Naive thymus-derived CD8-positive, alpha-beta T cell (primary cell): Measurements from ENCODE around the gene DCLK1. TPM values are rescaled to one million over a fixed set of nuclear protein-coding genes. Genes with fewer than 3 reads are reported as not detected.
"Not testable (repeated sequence)": the region's sequence is repeated elsewhere in the genome, so short reads cannot be mapped to it uniquely, and the experiment has no call there.

Source experiments
- ATAC-seq, 2 donors: fragments of 150-1000 bp; cut with Tn5 transposase in 1 of 2; sonication (Bioruptor Pico), chemical (Tn5 transposase) in 1 of 2; 1 replicate in 1 of 2; 2 replicates in 1 of 2; pipeline ENCODE4 v1.10.0; 2021; ENCODE audit warnings: mild to moderate bottlenecking in 2 of 2, moderate library complexity in 2 of 2
- POLR2A ChIA-PET: fragments of 350-600 bp; sonication (Branson Sonifier 250); formaldehyde crosslinking; loops from one replicate; lab custom pipeline; 2021; ENCODE audit warnings: antibody characterized with exemption; lab: Charles Lee
- DNase-seq, 10 donors: peaks; one replicate each; pipeline versions ENCODE4 v3.0.0 to v3.0.0-alpha.2; 2020 to 2022
- H3K27ac Mint-ChIP-seq, 10 donors: one replicate each; pipeline ENCODE4 v1.8.0; 2020 to 2022; ENCODE audit warnings: mild to moderate bottlenecking in 10 of 10, mixed read lengths in 10 of 10, moderate library complexity in 4 of 10, inconsistent platforms in 1 of 10
- H3K27me3 Mint-ChIP-seq, 5 donors: one replicate each; pipeline ENCODE4 v1.8.0; 2021 to 2022; ENCODE audit warnings: mixed read lengths in 5 of 5
- H3K36me3 Mint-ChIP-seq, 3 donors: one replicate each; pipeline ENCODE4 v1.8.0; 2020 to 2022; ENCODE audit warnings: mixed read lengths in 3 of 3, mild to moderate bottlenecking in 2 of 3, inconsistent platforms in 1 of 3
- H3K4me1 Mint-ChIP-seq, 4 donors: one replicate each; pipeline ENCODE4 v1.8.0; 2021 to 2022; ENCODE audit warnings: mixed read lengths in 4 of 4
- H3K4me3 Mint-ChIP-seq, 10 donors: one replicate each; pipeline ENCODE4 v1.8.0; 2020 to 2022; ENCODE audit warnings: mild to moderate bottlenecking in 10 of 10, mixed read lengths in 10 of 10, moderate library complexity in 6 of 10, inconsistent platforms in 1 of 10
- H3K9me3 Mint-ChIP-seq, 9 donors: one replicate each; pipeline ENCODE4 v1.8.0; 2020 to 2022; ENCODE audit warnings: mixed read lengths in 9 of 9, mild to moderate bottlenecking in 3 of 9, inconsistent platforms in 1 of 9, moderate library complexity in 1 of 9
- polyA plus RNA-seq, 3 donors: library from polyadenylated mRNA; unstranded; fragments of 300-500 nt; fragmentation: Illumina TruSeq; gene quantifications; one replicate each; pipeline ENCODE4 v1.2.3, GENCODE V29; 2021
- total RNA-seq, 8 experiments: library from RNA in 2 of 8; stranded (reverse) in 2 of 8; gene quantifications; one replicate each; pipeline ENCODE4 v1.2.3 and lab custom pipeline; 2021 to 2026

Gene DCLK1
- total and polyA plus RNA-seq, 5 experiments from 2014 or later: not detected

DNA sequence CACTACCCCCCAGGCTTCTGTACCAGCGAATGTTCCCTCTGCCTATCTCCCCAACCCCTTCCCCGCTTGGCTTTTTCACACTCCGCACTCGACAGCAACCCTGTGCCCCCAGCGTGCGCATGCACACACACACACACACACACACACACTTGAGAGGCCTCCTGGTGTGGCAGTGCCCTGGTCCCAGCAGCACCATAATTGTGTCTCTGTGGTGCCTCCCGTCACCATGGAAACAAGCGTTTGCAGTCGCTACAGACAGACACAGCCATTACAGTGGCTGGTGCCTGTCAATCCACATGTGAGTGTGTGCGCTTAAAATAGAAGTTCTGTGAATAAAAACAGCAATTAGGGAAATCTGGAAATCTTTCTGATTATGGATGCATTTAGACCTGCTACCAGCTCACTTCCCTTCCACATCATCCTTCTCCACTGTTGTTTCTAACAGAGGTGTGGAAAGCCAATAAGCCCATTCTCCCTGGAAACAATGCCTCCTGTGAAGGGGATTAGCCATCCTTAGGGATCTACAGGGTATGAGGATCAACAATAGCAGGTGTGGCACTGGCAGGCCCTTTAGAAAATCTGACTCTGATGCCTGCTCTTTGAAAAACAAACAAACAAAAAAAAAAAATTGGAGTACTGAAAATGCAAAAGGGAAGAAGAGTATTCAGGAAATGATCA lies 146.3 kb downstream of the DCLK1 start:
- Mint-ChIP-seq H3K27ac (no peak overlapping the region), H3K36me3 (no peaks in the 10 kb centered on the region), H3K27me3 (peaks cover 0 to 17% (median 2%) of the 10 kb centered on the region in 5 donors), H3K9me3 (peaks cover 0 to 3% (median 0%) of the 10 kb centered on the region in 9 donors), H3K4me3 (no peak overlapping the region), H3K4me1 (no peaks in the 10 kb centered on the region)
- no peak for DNase-seq
- POLR2A ChIA-PET: no interaction called here
- no peak for ATAC-seq

DNA sequence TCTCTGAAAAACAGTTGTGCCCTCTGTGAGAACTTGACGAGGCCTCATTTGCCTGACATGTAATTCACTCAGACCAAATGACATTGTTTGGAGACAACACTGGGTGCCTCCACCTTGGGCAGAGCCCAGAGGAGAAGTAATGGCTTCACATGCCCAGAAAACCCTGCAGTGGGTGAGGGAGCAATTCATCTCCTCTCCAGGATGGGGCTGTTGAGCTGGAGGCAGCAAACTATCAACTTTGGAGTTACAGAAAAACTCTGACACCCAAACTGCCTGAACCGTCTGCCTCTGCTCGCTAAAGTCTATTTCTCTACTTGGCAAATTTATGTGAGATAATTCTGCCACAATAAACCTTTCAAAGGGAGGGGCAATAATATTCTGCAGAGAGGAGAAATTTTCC lies 146.9 kb downstream of the DCLK1 start:
- no peak for ATAC-seq
- H3K36me3 Mint-ChIP-seq: no peaks in the 10 kb centered on the region

DNA sequence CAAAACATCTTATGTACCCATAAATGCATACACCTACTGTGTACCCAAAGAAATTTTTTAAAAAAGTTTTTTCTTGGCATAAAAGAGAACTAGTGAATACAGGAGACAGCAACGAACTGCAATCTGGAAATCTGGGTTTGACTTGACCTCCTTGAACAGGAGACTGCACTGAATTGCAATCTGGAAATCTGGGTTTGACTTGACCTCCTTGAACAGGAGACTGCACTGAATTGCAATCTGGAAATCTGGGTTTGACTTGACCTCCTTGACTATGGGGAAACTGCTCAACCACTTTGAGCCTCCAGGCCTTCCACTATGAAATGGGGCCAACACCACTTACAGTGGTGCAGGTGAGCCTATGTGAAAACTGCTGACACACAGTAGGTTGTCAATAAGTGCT lies 147.5 kb downstream of the DCLK1 start:
- H3K9me3 Mint-ChIP-seq, H3K36me3 Mint-ChIP-seq, H3K4me3 Mint-ChIP-seq, H3K27ac Mint-ChIP-seq, H3K4me1 Mint-ChIP-seq, DNase-seq, ATAC-seq, POLR2A ChIA-PET: not testable (repeated sequence)
- H3K27me3 Mint-ChIP-seq: peaks cover 0 to 18% (median 2%) of the 10 kb centered on the region in 5 donors

More for the DNA sequence above, 146.9 kb downstream of the DCLK1 start:
- POLR2A ChIA-PET: no interaction called here
- H3K9me3 Mint-ChIP-seq: peaks cover 0 to 3% (median 0%) of the 10 kb centered on the region in 9 donors
- DNase-seq: no peak
- no peaks in the 10 kb centered on the region for H3K4me1 Mint-ChIP-seq
- no peak overlapping the region for H3K4me3 Mint-ChIP-seq
- no peak overlapping the region for H3K27ac Mint-ChIP-seq
- H3K27me3 Mint-ChIP-seq: peaks cover 0 to 18% (median 2%) of the 10 kb centered on the region in 5 donors

DNA sequence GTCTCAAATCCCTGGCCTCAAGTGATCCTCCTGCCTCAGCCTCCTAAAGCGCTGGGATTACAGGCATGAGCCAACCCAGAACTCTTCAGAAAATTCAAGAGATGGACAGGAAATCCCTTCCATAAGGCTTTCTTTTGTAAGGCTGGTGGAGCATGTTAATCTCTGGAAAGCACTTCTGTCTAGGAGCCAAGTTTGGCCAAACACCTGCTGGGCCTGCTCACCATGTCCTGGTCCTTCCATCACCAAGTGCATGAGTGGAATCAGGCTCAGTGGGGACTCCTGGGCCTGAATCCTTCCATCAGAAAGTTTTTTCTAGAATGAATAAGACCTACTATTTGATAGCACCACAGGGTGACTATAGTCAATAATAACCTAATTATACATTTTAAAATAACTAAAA lies 148.0 kb downstream of the DCLK1 start:
- Mint-ChIP-seq H3K36me3 (no peaks in the 10 kb centered on the region), H3K4me3 (no peak overlapping the region), H3K9me3 (peaks cover 0 to 3% (median 0%) of the 10 kb centered on the region in 9 donors), H3K27me3 (peaks cover 0 to 21% (median 5%) of the 10 kb centered on the region in 5 donors), H3K27ac (no peak overlapping the region), H3K4me1 (no peaks in the 10 kb centered on the region)
- POLR2A ChIA-PET: no interaction called here
- no peak for DNase-seq
- ATAC-seq: no peak

DNA sequence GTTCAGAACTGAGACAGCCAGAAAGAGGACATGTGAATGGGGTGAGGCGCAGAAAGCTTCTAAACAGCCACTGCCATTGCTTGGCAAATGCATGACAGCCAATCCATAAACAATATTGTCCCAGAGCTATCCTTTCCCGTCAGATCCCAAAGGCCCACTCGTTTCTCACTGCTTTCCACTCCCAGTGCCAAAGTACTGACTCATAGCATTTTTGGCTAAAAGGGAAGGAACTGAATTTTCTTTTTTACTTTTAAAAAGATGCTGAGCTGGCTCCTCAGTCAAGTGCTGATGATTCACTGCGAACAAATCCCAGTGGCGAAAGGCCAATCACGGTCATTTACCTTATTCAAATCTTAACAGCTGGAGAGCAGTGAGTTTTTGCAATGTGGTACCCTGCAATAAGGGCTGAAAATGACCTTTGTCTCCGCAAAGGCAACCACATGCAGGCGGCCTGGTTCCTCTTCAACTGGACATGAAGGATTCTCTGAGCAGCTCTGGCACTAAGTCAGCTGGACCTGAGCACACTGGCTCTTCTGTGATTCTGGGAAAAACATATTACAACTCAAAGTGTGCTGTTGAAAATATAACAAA lies 151.7 kb downstream of the DCLK1 start:
- POLR2A ChIA-PET: no interaction called here
- DNase-seq: no peak
- no peak for ATAC-seq
- H3K36me3 Mint-ChIP-seq: no peaks in the 10 kb centered on the region
- peaks cover 0 to 3% (median 0%) of the 10 kb centered on the region in 9 donors for H3K9me3 Mint-ChIP-seq
- H3K4me3 Mint-ChIP-seq: no peak overlapping the region
- no peak overlapping the region for H3K27ac Mint-ChIP-seq
- H3K4me1 Mint-ChIP-seq: no peaks in the 10 kb centered on the region
- H3K27me3 Mint-ChIP-seq: peaks cover 0 to 10% (median 3%) of the 10 kb centered on the region in 5 donors

DNA sequence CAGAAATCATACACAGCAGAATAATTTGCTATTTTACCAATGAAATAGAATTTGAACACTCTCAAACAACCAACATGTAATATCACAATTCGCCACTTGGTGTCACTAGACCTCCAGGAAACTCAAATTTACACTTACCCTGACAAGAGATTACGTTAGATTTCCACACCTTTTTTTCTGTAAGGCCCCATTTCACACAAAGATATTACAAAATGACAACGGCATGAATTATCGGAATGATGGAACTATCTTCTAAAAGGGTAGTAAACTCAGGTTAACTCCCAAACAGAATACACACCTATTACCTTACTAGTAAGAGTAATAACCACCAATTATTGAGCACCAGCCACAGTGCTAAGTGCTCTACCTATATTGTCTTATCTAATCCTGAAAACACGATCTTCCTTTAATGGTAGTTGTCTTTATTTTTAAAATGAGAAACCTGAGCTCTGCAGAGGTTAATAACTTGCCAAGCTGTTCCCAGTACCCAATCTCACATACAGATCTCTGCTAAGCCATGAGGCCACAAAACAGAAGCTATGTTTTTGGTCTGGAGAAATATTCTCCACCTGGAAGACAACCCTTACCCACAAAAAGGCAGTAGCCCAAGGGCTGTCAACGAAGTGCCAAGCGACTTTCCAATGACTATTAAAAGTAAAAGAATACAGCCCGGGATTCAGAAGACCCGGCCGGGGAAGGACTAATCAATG lies 152.4 kb downstream of the DCLK1 start:
- POLR2A ChIA-PET: no interaction called here
- Mint-ChIP-seq H3K4me3 (no peak overlapping the region), H3K36me3 (no peaks in the 10 kb centered on the region), H3K4me1 (no peaks in the 10 kb centered on the region), H3K27ac (no peak overlapping the region), H3K9me3 (peaks cover 0 to 3% (median 0%) of the 10 kb centered on the region in 9 donors), H3K27me3 (peaks cover 0 to 10% (median 3%) of the 10 kb centered on the region in 5 donors)
- DNase-seq: peak in 4 of 10 donors; percentile 2 to 18 (median 9)
- no peak for ATAC-seq

DNA sequence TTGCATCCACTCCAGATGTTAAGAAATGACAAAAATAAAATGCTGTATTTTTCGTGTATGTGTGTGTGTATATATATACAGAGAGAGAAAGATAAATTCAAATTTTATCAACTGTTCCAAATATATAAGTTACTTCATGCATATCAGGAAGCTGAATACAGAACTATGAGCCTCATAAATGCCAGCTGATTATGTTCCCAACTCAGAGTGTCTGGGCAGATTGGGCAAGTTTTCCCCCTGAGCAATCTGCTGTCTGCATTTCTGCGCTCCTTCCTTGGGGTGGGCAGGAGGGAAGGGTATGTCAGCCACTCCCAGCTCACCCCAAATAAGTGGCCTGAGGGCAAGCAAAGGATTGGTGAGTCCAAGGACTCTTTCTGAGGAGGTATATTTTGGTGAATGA lies 154.1 kb downstream of the DCLK1 start:
- H3K4me1 Mint-ChIP-seq: no peaks in the 10 kb centered on the region
- POLR2A ChIA-PET: no interaction called here
- no peak overlapping the region for H3K27ac Mint-ChIP-seq
- H3K27me3 Mint-ChIP-seq: peaks cover 0 to 18% (median 3%) of the 10 kb centered on the region in 5 donors
- no peak overlapping the region for H3K4me3 Mint-ChIP-seq
- ATAC-seq: no peak
- DNase-seq: no peak
- H3K9me3 Mint-ChIP-seq: peaks cover 0 to 7% (median 1%) of the 10 kb centered on the region in 9 donors
- H3K36me3 Mint-ChIP-seq: no peaks in the 10 kb centered on the region

DNA sequence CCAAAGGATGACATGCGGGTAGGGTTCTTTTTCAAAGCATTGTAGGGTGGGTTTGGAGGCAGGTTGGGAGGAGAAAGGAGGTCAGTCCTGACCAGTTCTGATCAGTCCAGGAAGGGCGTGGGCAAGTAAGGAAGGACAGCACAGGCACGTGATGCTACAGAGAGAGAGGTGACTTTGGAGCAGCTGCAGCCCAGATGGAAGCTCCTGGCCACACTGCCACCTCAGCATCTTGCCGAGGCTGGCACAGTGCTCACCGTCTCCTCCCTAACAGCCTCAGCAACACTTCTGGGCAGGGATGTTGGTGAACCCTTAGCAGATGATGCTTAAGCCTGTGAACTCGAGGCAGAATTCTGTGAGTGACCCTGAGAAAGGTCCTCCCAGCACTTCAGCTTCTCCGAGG lies 155.1 kb downstream of the DCLK1 start:
- Mint-ChIP-seq H3K27me3 (peaks cover 0 to 28% (median 3%) of the 10 kb centered on the region in 5 donors), H3K9me3 (peaks cover 0 to 9% (median 1%) of the 10 kb centered on the region in 9 donors), H3K4me3 (no peak overlapping the region), H3K4me1 (no peaks in the 10 kb centered on the region), H3K36me3 (no peaks in the 10 kb centered on the region), H3K27ac (no peak overlapping the region)
- ATAC-seq (no peak), DNase-seq (no peak)
- POLR2A ChIA-PET: no interaction called here

DNA sequence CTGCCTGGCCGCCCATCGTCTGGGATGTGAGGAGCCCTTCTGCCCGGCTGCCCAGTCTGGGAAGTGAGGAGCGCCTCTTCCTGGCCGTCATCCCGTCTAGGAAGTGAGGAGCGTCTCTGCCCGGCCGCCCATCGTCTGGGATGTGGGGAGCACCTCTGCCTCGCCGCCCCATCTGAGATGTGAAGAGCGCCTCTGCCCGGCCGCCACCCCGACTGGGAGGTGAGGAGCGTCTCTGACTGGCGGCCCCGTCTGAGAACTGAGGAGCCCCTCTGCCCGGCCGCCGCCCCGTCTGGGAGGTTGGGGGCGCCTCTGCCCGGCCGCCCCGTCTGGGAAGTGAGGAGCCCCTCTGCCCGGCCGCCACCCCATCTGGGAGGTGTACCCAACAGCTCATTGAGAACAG lies 164.2 kb downstream of the DCLK1 start:
- H3K4me1 Mint-ChIP-seq, DNase-seq, ATAC-seq, H3K4me3 Mint-ChIP-seq, POLR2A ChIA-PET, H3K27ac Mint-ChIP-seq: not testable (repeated sequence)
- peaks cover 0 to 13% (median 0%) of the 10 kb centered on the region in 3 donors for H3K36me3 Mint-ChIP-seq
- peaks cover 0 to 23% (median 13%) of the 10 kb centered on the region in 9 donors for H3K9me3 Mint-ChIP-seq
- peaks cover 0 to 12% (median 3%) of the 10 kb centered on the region in 5 donors for H3K27me3 Mint-ChIP-seq

DNA sequence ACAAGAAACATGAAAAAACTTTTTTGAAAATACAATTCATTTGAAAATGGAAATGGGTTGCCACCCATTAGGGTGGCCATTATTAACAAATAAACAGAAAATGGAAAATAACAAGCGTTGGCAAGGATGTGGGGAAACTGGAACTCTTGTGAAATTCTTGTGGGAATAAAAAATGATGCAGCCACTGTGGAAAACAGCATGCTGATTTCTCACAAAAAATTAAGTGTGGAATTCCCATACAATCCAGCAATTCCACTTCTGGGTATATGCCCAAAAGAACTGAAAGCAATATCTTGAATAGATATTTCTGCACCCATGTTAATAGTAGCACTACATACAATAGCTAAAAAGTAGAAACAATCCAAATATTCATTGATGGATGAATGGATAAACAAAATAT lies 165.2 kb downstream of the DCLK1 start:
- H3K4me1 Mint-ChIP-seq: no peaks in the 10 kb centered on the region
- DNase-seq (no peak), ATAC-seq (no peak)
- POLR2A ChIA-PET: no interaction called here
- no peak overlapping the region for H3K4me3 Mint-ChIP-seq
- peaks cover 0 to 13% (median 0%) of the 10 kb centered on the region in 3 donors for H3K36me3 Mint-ChIP-seq
- H3K27me3 Mint-ChIP-seq: peaks cover 0 to 3% (median 2%) of the 10 kb centered on the region in 5 donors
- H3K9me3 Mint-ChIP-seq: peaks cover 0 to 23% (median 10%) of the 10 kb centered on the region in 9 donors
- no peak overlapping the region for H3K27ac Mint-ChIP-seq

DNA sequence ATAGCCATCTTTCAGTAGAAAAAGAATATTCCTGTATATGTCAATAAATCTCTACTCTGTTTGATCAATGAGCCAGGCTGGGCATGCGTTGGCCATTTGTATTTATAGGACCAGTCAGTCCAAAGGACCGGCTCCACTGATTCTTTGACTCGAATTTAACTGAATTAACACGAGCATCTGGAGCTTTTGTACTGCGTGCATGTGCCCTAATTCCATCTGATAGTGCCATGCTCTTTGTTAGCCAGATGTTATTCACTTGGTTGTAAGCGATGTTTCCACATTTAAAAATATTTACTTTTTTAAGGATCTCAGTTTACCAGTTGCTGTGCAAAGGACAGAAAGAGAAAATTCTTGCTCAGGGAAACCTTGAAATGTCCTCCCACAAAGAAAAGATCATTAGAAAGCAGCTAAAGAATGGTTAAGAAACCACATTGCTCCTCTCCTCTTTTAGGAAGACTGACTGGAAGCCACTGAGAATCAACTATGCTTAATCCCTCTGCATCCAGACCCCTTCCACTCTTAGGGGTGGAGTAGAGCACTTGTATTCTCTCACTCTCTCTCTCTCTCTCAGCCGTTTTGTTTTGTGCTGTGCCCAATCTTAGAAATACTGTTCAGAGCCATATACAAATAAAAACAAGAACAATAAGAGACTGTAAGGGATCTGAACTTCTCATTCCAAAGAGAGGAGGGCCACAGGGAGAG lies 165.8 kb downstream of the DCLK1 start:
- Mint-ChIP-seq H3K27ac (no peak overlapping the region), H3K4me3 (no peak overlapping the region), H3K27me3 (peaks cover 0 to 3% (median 0%) of the 10 kb centered on the region in 5 donors), H3K36me3 (peaks cover 0 to 13% (median 0%) of the 10 kb centered on the region in 3 donors), H3K4me1 (no peaks in the 10 kb centered on the region), H3K9me3 (peaks cover 0 to 23% (median 10%) of the 10 kb centered on the region in 9 donors)
- POLR2A ChIA-PET: no interaction called here
- no peak for DNase-seq
- ATAC-seq: no peak

DNA sequence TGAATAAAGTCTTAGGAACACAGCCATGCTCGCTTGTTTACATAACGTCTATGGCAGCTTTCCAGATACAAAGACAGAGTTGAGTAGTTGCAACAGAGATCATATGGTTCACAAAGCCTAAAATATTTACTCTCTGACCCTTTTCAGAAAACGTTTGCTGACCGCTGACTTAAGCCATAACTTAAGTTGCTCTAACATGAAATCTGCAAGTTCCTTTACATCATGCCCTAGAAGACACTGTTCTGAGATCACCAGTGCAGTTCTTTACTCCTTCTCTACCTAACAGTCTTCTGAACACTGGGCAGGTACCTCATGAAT lies 166.4 kb downstream of the DCLK1 start:
- POLR2A ChIA-PET: no interaction called here

More for the DNA sequence above, 166.4 kb downstream of the DCLK1 start:
- H3K36me3 Mint-ChIP-seq: peaks cover 0 to 13% (median 0%) of the 10 kb centered on the region in 3 donors
- no peak overlapping the region for H3K27ac Mint-ChIP-seq
- no peak overlapping the region for H3K4me3 Mint-ChIP-seq
- no peak for ATAC-seq
- H3K9me3 Mint-ChIP-seq: peaks cover 0 to 23% (median 10%) of the 10 kb centered on the region in 9 donors
- no peak for DNase-seq
- H3K4me1 Mint-ChIP-seq: no peaks in the 10 kb centered on the region
- H3K27me3 Mint-ChIP-seq: peaks cover 0 to 4% (median 2%) of the 10 kb centered on the region in 5 donors
